GM19455 (cell line): ENCODE data around the gene NFATC4.
"Not testable (repeated sequence)": the region's sequence is repeated elsewhere in the genome, so short reads cannot be mapped to it uniquely, and the experiment has no call there.

ENCODE experiments used
- ATAC-seq: cut with Tn5 transposase; IDR thresholded peaks from one replicate; pipeline ENCODE4 v1.9.1; 2021; ENCODE audit not compliant: unreplicated experiment

Gene NFATC4

DNA sequence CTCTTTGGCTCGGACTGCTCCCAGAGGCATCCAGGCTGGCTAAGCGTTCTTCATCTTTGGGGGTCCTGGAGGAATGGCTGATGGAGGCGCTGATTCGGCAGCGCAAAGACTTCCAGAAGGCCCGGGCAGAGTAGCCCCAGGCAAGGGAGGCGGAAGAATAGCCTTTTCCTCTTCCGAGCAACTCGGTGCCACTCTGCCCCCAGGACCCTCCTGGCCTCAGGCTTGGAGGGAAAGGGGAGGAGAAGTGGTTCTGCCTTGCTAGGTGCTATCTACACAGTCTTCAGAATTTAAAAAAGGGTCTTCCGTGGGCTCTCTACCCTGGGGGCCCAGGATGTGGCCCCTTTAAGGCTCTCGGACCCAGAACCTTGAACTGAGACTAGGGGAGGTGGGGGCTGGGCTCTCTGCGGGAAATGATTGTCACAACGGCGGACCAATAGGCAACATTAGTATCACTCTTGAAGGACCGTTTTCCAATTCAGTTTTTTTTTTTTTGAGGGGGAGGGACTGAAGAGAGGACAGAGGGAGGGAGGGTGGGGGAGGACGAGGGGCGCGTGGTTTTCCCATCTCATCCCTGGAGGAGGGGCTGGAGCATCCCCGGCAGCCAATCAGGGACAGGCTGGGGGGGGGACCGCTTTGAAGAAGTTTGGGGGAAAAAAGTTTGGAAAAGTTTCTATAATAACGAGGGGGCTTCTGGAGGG lies at the start of gene NFATC4:
TSS of gene NFATC4 (plus strand) at position 671 of the 698 bp plus-strand sequence. CDS start 157 bp downstream, outside the sequence.
- no peak for ATAC-seq

DNA sequence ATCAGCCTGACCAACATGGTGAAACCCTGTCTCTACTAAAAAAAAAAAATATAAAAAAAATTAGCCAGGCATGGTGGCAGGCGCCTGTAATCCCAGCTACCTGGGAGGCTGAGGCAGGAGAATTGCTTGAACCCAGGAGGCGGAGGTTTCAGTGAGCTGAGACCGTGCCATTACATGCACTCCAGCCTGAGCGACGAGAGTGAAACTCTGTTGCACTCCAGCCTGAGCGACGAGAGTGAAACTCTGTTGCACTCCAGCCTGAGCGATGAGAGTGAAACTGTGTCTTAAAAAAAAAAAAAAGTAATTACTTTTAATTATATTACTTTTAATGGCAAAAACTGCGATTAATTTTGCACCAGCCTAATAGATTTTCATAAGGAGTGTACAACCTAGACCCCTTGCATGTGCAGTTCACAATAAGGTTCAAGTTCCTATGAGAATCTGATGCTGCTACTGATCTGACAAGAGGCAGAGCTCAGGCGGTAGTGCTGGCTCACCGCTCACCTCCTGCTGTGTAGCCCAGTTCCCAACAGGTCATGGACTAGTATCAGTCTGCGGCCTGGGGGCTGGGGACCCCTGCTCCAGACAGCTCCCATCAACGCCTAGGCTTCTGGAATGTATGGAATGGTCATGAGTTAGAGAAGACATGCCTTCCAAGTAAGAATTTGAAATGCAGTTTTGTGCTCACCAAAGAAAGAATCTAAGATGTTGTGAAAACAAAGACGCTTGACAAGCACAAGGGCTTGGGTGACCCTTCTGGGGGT lies 46.6 kb upstream of the NFATC4 start:
- ATAC-seq, result no peak

DNA sequence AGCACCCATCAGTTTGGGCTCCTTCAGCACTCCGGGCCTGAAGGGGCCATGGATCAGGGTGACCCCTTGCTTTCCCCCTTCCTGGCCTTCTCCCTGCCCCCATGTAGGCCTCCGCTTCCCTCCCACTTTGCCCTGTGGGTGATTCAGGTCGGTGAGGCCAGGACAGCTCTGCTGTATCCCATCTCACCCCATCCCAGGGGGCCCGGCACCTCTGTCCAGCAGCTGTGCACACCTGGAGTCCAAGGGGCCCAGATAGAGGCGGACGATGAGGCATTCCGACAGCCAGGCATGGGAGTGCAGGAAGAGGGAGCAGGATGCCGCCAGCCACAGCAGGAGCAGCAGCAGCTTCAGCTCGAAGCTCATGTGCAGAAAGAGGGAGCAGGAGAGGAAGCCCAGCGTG lies 45.3 kb upstream of the NFATC4 start:
- ATAC-seq, result no peak

DNA sequence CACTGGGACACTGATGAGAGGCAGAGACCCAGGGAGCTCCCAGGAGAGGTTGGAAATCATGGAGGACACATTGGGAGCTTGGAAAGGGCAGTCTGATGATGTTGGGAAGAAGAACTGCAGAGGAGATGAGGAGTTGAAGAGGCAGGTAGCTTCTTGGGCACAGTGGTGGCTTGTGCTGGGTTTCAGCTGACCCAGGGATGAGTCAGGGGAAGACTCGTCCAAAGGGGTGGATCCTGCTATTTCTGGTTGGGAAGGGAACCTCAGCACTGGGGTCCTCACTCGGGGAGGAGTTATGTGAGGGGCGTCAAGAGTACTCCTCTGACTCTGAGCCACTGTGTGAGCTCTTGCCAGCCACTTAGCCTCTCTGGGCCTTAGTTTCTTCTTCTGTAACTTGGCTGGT lies 44.6 kb upstream of the NFATC4 start:
- no peak for ATAC-seq

DNA sequence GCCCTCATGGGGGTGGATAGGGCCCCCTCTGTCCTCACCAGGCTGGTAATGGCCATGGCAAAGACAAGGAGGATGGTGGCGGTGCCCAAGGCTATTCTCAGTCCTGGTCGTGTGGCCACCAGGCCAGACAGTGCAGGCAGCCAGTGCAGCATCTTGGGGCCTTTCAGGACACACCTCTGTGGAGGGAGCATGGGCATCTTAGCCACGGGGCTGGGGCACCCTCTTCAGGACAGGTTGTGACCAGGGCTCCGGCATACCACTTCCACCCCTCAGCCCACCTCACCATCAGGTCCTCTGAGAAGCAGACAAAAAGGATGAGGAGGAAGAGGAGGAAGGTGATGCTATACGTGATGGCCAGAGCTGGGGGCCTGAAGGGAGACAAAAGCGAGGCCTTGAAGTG lies 44.0 kb upstream of the NFATC4 start:
- no peak for ATAC-seq

DNA sequence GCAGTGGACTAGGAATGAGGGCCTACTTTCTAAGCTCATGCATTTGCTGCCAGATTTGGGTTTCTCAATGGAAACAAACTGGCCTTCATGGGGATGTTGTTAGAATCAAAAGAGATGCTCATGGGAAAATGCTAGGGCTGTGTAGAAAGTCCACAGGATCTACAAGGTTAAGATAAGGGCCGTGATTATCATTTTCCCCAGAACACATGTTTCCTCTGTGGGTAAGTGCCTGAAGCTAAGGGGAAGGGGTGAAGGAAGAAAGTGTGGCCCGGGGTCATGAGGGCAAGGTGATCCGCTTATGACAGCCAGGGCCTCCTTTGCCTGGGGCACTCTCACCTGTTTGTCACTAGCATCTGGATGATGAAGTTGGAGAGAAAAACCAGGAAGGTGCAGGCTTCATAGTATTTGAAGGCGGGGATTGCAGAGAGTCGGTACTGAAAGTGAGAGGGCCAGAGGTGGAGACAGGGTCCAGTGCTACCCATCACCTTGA lies 42.9 kb upstream of the NFATC4 start:
- ATAC-seq, result no peak

DNA sequence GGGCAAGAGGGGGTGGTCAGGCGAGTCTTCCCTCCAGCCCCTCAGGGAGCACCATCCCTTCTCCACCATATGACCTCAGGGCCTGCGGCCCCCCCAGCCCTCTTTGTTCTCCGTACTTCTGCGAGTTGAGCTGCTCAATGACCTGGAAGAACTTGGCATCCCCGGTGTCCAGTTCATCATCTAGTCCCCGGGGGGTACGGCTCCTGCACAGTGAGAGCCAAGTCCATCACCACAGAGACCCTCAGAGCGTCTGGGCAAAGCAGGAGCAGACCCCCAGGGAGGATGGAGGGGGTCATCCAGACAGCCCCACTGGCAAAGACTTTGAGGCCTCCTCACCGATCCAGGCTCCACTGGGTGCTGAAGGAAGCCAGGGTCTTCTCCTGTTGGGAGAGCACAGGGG lies 42.0 kb upstream of the NFATC4 start:
- no peak for ATAC-seq

DNA sequence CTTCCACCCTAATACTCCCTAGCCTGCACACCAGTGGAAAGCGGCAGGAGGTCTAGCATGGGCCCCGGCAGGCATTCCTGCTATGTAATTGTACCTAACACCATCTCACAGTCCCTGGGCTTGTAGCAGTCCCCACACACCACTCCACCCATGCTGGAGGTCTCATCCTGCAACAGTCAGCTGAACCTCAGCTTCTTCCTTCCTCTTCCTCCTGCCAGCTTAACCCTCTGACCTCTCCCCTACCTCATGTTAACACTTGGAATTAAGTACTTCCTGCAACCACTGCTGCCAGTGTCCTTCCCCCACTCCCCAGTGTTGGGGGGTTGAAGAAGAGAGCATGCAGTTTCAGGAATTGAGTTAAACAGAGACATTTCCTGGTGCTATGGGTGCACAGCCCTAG lies 40.7 kb upstream of the NFATC4 start:
- ATAC-seq, result no peak

DNA sequence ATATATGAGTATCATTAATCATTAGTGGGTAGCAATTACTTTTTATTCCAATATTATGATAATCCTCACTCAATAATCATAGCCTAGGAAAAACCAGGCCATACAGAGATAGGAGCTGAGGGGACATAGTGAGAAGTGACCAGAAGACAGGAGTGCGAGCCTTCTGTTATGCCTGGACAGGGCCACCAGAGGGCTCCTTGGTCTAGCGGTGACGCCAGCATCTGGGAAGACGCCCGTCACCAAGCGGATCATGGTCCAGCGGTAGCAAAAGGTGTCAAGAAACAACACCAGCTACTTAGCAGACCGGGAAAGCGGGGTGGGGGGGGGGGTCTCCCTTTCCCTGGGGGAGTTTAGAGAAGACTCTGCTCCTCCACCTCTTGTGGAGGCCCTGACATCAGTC lies 40.1 kb upstream of the NFATC4 start:
- not testable (repeated sequence) for ATAC-seq

DNA sequence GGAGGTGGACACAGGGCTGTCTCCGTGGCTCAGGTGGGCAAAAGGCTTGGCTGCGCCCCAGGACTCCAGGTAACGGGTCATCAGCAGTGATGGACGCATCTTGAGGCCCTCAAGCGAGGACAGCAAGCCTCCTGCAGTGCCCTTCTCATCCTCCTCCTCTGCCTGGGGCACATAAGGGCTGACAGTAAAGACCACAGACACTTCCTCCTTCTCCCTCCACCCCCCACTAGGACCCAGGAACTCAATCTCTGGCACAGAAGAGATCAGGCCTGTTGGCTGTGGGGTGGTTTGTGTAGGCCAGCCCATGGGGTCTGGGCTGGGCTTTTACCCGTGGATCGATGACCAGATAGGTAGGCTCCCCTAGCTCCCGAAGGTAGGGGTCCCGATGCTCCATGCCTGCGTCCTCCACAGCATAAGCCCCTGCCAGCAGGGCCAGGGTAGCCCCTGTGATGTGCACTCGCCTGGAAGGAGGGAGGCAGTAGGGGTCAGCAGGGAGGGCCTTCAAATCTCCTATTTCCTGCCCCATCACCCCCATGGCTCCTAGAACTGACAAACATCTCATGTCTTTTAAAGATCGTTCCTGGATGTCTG lies 38.8 kb upstream of the NFATC4 start:
- ATAC-seq, result no peak

DNA sequence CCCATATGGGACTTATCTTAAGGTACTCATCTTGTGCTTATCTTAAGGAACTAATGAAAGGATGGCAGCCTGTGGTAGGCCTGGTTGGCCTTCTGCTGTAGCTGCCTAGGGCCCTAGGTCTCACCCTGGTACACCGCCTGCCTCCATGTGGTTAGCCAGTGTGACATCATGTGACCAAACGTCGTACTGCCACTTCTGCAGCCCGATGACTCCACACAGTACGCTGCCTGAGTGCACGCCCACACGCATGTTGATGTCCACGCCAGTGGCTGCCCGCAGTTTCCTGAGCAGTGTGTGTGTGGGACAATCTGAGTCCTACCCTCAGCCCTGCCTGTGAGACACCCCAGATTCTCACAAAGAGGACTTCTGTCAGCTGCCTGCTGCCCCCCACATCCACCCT lies 38.2 kb upstream of the NFATC4 start:
- no peak for ATAC-seq

DNA sequence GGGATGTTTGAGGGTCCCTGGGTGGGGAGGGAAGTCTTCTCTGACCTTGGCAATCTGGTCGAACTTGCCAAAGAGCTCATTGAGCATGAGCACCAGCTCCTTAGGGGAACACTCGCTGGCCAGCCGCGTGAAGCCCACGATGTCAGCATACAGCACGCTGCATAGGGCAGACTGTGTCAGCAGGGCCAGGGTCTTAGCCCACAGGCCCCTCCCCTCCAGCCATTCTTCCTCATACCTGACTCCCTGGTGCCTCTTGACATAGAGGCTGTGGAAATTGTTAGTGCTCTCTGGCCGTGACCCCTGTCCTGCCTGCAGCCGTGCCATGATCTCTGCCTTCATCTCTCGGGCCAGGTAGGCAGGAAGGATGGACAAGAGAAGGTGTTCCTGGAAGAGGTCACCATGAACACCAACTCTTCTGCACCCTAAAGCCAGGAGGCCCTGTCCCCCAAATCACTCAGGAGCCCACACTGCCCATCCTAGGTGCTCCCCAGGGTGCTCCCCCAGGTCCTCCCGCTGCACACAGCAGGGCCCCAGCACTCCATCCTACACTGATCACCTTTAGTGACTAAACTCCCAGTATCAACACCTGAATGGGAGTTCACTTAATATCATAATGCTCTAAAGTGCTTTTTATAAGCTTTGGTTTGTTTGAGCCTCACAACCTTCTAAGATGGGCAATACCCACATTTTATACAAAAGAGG lies 36.9 kb upstream of the NFATC4 start:
- ATAC-seq, result no peak

DNA sequence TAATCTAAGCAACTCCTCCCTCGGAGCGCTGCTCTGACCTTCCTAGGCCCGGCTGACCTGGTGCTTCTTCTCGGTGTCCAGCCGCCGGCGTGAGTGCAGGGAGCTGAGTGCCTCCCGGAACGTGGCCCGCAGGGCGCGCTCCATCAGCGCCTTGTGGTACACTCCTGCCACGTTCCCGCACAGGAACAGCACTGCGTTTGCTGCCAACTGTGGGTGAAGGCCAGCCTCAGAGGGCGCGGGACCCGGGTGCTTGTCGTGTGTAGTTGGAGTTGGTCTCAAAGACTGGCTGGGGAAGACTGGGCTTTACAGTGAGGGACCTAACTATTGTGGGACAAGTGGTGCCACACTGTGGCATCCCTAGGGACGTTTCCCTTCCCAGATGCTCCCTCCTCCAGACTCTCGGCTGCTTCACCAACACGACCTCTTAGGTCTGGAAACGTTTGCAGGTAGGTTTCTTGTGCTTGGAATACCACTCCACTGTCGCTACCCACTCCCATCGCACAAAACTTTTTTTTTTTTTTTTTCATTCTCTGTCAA lies 36.2 kb upstream of the NFATC4 start:
- no peak for ATAC-seq

DNA sequence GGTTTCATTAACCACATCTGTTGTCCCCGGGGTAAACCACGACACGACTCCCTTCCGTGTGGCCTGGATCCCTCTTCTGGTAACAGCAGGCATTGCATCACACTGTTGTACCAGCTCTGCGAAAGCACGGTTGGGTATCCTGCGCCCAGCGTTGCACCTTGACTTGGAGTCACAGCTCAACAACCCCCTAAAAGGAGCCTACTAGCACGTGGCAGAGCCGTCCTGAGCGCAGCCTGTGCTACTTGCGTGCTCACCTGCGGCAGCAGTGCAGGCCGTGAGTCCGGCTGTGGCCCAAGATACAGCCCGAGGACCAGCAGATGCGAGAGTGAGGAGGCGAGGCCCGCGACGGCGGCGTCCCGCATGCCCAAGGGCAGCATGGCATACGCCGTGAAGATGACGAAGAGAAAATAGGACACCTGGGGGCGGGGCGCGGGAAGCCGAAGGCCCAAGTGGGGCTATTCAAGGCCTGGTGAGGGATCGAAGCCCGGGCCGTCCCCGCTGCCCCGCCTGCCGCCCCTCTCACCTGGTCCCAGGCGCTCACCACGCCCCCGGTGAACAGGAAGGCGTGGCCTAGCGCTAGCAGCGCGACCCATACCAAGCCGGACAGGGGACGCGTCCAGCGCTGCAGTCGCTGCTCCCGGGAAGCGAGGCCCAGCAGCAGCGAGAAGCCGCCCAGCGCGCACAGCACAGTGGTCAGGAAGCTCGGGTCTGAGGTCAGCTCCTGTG lies 35.6 kb upstream of the NFATC4 start:
- peak; percentile 67 for ATAC-seq

DNA sequence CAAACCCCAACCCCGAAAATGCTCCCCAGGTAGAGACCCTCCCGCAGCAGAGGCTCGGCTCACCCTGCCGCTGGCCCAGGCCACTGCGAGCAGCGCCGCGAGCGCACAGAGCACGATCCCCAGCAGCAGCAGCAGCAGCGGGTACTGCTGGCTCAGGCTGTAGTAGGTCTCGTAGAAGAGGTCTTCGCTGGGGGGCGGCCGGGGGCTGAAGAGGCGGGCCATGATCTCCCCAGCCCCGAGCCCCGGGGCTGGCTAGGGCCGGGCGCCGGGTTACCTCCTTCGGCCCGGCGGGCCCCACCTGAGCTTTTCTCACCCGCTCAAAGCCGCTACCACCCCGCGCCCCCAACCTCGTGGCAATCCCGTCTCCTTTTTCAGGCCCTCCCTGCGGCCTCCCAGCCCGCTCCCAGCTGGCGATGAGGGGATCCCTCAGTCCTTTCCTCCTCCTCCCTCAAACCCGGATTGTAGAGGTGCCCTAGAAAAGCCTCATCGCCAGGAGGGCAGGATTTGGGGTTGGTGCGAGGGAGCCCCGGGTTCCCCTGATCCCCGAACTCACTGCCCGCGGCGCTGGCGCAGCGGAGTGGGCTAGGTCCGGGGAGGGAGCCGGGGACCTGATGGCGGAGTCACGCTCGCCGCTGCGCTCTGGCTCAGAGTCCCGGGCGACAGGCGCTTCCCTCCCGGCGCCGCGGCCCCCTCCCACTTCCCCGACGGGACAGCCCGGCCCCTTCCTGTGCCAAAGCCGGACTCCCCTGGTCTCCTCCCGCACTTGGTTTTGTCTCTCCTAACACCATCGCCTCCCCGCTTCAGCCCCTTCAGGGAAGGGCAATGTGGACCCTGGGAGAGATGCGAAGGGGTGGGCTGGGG lies 33.3 kb upstream of the NFATC4 start, which contains the start of gene ADCY4:
TSS of gene ADCY4 (minus strand) at position 641 of the 861 bp plus-strand sequence. CDS start at position 222, 419 bp downstream.
- ATAC-seq, result no peak

DNA sequence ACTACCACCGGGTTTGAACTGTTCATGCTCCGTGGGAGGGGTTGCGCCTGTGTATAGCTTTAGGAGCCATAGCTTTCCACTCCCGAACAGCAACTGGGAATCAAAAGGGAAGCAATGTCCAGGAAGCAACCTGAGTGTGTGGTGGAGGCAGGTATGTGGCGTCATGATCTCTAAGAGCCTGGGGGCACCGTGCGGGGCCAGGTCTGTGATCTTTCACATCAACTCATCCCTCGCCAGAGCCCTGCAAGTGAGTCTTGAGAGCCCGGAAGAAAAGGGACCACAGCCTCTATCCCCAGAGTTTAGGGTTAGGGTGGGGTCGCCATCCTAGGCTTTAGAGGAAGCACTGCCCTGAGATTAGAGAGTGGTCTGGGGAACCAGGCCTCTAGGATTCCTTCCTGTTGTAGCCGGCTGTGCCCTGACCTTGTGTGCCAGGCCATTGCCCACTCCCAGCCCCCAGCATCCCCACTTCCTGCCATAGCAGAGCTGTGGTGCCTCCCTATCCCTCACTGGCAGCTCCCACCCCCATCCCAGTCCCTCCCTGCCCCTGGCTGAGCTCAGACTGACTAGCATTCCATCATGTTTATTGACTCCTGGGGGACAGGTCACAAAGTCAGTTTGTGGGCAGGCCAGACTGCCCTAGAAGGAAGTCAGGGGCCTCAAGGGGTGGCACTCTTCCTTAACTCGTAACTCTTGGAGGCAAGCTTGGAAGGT lies 32.4 kb upstream of the NFATC4 start:
- ATAC-seq, result no peak

DNA sequence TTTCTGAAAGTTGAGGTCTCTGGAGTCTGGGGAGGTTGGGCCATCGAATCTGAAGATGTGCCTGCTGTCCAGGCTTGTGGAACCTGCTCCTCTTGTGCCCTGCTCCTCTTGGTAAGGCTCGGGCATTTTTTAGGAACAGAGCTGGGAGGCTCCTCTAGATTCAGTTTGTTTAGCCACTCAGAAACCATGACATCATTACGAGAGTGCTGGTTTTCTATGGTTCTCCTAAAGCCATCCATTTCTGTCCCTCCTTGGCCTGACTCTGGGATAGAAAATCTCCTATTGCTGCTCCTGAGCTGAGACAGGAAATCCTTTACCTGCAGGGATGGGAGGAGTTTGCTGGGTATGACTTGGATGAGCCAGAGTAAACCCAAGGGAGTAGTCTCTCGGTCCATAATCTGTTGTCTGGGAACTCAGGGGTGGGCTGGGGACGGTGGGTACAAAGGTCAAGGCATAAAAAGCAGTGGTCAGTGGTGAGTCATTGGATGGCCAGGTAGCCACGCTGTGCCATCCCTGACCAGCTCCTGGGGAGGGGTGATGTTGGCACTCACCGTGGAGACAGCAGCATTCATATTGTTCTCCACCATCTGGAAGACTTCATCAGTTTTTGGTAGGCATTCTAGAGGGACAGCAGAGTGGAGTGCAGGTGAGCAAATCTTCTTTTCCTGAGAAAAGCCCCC lies 30.7 kb upstream of the NFATC4 start:
- no peak for ATAC-seq

DNA sequence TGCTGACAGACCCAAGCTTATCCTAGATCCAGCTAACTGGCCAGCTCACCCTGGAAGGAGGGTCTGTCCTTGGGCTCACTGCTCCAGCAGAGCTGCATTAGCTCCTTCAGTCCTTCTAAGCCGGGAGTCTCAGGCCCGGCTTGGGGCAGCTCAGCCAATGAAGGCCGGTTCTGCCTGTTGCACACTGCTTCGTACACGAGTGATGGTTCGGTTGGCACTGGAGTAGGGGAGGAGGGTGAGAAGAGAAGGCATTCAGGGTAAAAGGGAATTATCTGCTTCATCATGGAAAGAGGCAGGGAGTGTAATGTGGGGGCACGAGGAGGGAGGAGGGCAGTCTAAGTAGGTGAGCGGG lies 30.2 kb upstream of the NFATC4 start:
- no peak for ATAC-seq
